IMR-90 (cell line): ENCODE results near the gene HCFC1. TPM values are rescaled to one million over a fixed set of nuclear protein-coding genes. Genes with fewer than 3 reads are reported as not detected.

ENCODE experiments used
- ATAC-seq: fragments of 200-7000 bp; cut with Tn5 transposase; 2 replicates; pipeline ENCODE4 v1.9.1; 2020; ENCODE audit warnings: low read depth, mild to moderate bottlenecking, moderate library complexity
- BruUV-seq: library from RNA; stranded (reverse); fragments of 400-500 nt; replicated peaks from 2 replicates; lab custom pipeline; 2021; lab: Mats Ljungman, UMichigan
- CTCF ChIA-PET: fragments of 300-600 bp; formaldehyde crosslinking; extraction: SDS; loops from one replicate; lab custom pipeline; 2021; ENCODE audit warnings: antibody characterized with exemption; lab: Yijun Ruan, JAX
- POLR2A ChIA-PET: fragments of 300-600 bp; sonication (Branson Sonifier 250); formaldehyde crosslinking; loops from one replicate; lab custom pipeline; 2022; ENCODE audit warnings: antibody characterized with exemption; ENCODE audit not compliant: unreplicated experiment; lab: Charles Lee
- DNase-seq: peaks from one replicate; pipeline ENCODE4 v3.0.0; 2013
- H2AFZ ChIP-seq: replicated peaks from 2 replicates; pipeline ENCODE3; 2013; ENCODE audit warnings: low read length, mild to moderate bottlenecking; ENCODE audit not compliant: poor library complexity
- H2AK5ac ChIP-seq: 2 replicates; pipeline ENCODE4 v1.6.1; 2013; ENCODE audit warnings: low read depth, low read length, inconsistent platforms
- H2AK9ac ChIP-seq: replicated peaks from 2 replicates; pipeline ENCODE3; 2013; ENCODE audit warnings: mild to moderate bottlenecking, low read depth, low read length, moderate library complexity; ENCODE audit not compliant: poor library complexity
- H2BK120ac ChIP-seq: 2 replicates; pipeline ENCODE4 v1.6.1; 2013; ENCODE audit warnings: low read depth, low read length, inconsistent platforms
- H2BK15ac ChIP-seq: 3 replicates; pipeline ENCODE4 v1.6.1; 2013; ENCODE audit warnings: low read depth, low read length, inconsistent platforms
- H2BK20ac ChIP-seq: 2 replicates; pipeline ENCODE4 v1.6.1; 2013; ENCODE audit warnings: low read depth, mild to moderate bottlenecking, inconsistent platforms, low read length, moderate library complexity
- H2BK5ac ChIP-seq: 2 replicates; pipeline ENCODE4 v1.6.1; 2013; ENCODE audit warnings: mild to moderate bottlenecking, low read depth, low read length, inconsistent platforms; ENCODE audit not compliant: poor library complexity, severe bottlenecking
- H3K14ac ChIP-seq: replicated peaks from 2 replicates; pipeline ENCODE4 v1.6.1; 2013; ENCODE audit warnings: low read depth, low read length, inconsistent platforms
- H3K18ac ChIP-seq: 2 replicates; pipeline ENCODE4 v1.6.1; 2013; ENCODE audit warnings: low read depth, low read length, control low read depth
- H3K23ac ChIP-seq: 2 replicates; pipeline ENCODE4 v1.6.1; 2013; ENCODE audit warnings: low read depth, low read length, inconsistent platforms
- H3K27ac ChIP-seq: 2 replicates; pipeline ENCODE4 v1.5.1; 2013; ENCODE audit warnings: mild to moderate bottlenecking, control low read depth, low read length; ENCODE audit not compliant: insufficient read depth
- H3K27me3 ChIP-seq: 2 replicates; pipeline ENCODE4 v1.6.1; 2013; ENCODE audit warnings: low read length; ENCODE audit not compliant: control insufficient read depth, insufficient read depth
- H3K36me3 ChIP-seq: 2 replicates; pipeline ENCODE4 v1.6.1; 2013; ENCODE audit warnings: low read length, mixed read lengths; ENCODE audit not compliant: control insufficient read depth, insufficient read depth
- H3K4ac ChIP-seq: 2 replicates; pipeline ENCODE4 v1.6.1; 2013; ENCODE audit warnings: low read depth, low read length, inconsistent platforms
- H3K4me1 ChIP-seq: 2 replicates; pipeline ENCODE4 v1.6.1; 2013; ENCODE audit warnings: low read length, mixed read lengths; ENCODE audit not compliant: control insufficient read depth, insufficient read depth
- H3K4me2 ChIP-seq: 2 replicates; pipeline ENCODE4 v1.6.1; 2013; ENCODE audit warnings: low read depth, mild to moderate bottlenecking, control low read depth, low read length, moderate library complexity
- H3K4me3 ChIP-seq: 2 replicates; pipeline ENCODE4 v1.5.1; 2013; ENCODE audit warnings: low read depth, mild to moderate bottlenecking, control low read depth, low read length, moderate library complexity; ENCODE audit not compliant: insufficient read depth
- H3K56ac ChIP-seq: 2 replicates; pipeline ENCODE4 v1.6.1; 2013; ENCODE audit warnings: low read length, inconsistent platforms; ENCODE audit not compliant: insufficient read depth; ENCODE audit errors: extremely low read depth
- H3K79me1 ChIP-seq, 2 experiments: 2 replicates each; pipeline ENCODE4 v1.6.1; 2013; ENCODE audit warnings: low read length in 2 of 2, inconsistent platforms in 1 of 2, low read depth in 1 of 2
- H3K9ac ChIP-seq: 2 replicates; pipeline ENCODE4 v1.6.1; 2013; ENCODE audit warnings: low read depth, low read length, control low read depth
- H3K9me1 ChIP-seq: 2 replicates; pipeline ENCODE4 v1.6.1; 2013; ENCODE audit warnings: low read length, inconsistent platforms; ENCODE audit not compliant: insufficient read depth
- H3K9me3 ChIP-seq: 2 replicates; pipeline ENCODE4 v1.6.1; 2013; ENCODE audit warnings: low read length; ENCODE audit not compliant: control insufficient read depth, insufficient read depth
- H4K20me1 ChIP-seq: 2 replicates; pipeline ENCODE4 v1.6.1; 2013; ENCODE audit warnings: low read length, inconsistent platforms; ENCODE audit not compliant: insufficient read depth
- H4K5ac ChIP-seq: 2 replicates; pipeline ENCODE4 v1.6.1; 2013; ENCODE audit warnings: mild to moderate bottlenecking, low read depth, low read length, control low read depth
- H4K8ac ChIP-seq, 2 experiments: 2 replicates each; pipeline ENCODE4 v1.6.1; 2013; ENCODE audit warnings: low read depth in 2 of 2, low read length in 2 of 2, control low read depth in 1 of 2, inconsistent platforms in 1 of 2
- H4K91ac ChIP-seq: 2 replicates; pipeline ENCODE4 v1.6.1; 2013; ENCODE audit warnings: low read depth, low read length, inconsistent platforms; ENCODE audit not compliant: insufficient read depth
- BHLHE40 ChIP-seq: fragments of 150-350 bp; IDR thresholded peaks from 2 replicates; pipeline ENCODE4 v1.6.1; 2016; ENCODE audit warnings: mild to moderate bottlenecking, low read depth, low read length
- FOS ChIP-seq: fragments of 150-350 bp; IDR thresholded peaks from 2 replicates; pipeline ENCODE4 v1.6.1; 2016; ENCODE audit warnings: low read depth, low read length
- MAZ ChIP-seq: IDR thresholded peaks from 2 replicates; pipeline ENCODE4 v1.6.1; 2012; ENCODE audit warnings: low read depth, mild to moderate bottlenecking, low read length, improper control_type of control experiment, moderate library complexity, borderline replicate concordance
- NFE2L2 ChIP-seq: fragments of 150-350 bp; IDR thresholded peaks from 2 replicates; pipeline ENCODE4 v1.6.1; 2016; ENCODE audit warnings: low read depth, mild to moderate bottlenecking, low read length
- RAD21 ChIP-seq: IDR thresholded peaks from 2 replicates; pipeline ENCODE4 v1.6.1; 2012; ENCODE audit warnings: low read length, improper control_type of control experiment
- RCOR1 ChIP-seq: IDR thresholded peaks from 2 replicates; pipeline ENCODE4 v1.6.1; 2012; ENCODE audit warnings: mild to moderate bottlenecking, low read length, improper control_type of control experiment; ENCODE audit not compliant: insufficient replicate concordance
- WGBS, 2 experiments: methylation state at CpG; one replicate each; pipeline versions ENCODE4 v1.1.5 to v1.1.7; 2013; ENCODE audit warnings: missing lambda C conversion rate in 2 of 2; ENCODE audit not compliant: insufficient read length in 1 of 2; ENCODE audit errors: extremely low coverage in 2 of 2; 5-methylcytosine and 5-hydroxymethylcytosine counted together
- dilution Hi-C: fragments of 300-500 bp; cut with HindIII; formaldehyde crosslinking; loops from one replicate; pipeline ENCODE4 v1.14.3; 2018; ENCODE audit warnings: low sequenced_read_pairs; ENCODE audit not compliant: unreplicated experiment
- in situ Hi-C: fragments of 300-500 bp; cut with MboI; formaldehyde crosslinking; loops from 3 replicates; pipeline ENCODE4 v1.14.3; 2019; ENCODE audit warnings: low sequenced_read_pairs, inconsistent platforms, mixed read lengths
- intact Hi-C: fragments of 100-400 bp; cut with micrococcal nuclease; formaldehyde crosslinking; loops from 2 replicates; pipeline ENCODE4 v1.10.0; 2022
- polyA plus RNA-seq, 3 experiments: library from polyadenylated mRNA; depleted of rRNA; stranded (reverse); fragments of >200 nt; gene quantifications; 2 replicates each; pipeline ENCODE4 v1.2.3, GENCODE V29; 2012; ENCODE audit warnings: low replicate concordance in 1 of 3
- total RNA-seq: library from RNA; depleted of rRNA; stranded (reverse); fragments of >200 nt; gene quantifications from 2 replicates; pipeline ENCODE4 v1.2.3, GENCODE V29; 2012
- TF ChIP-seq, protein P1 (sequence below): fragments of 150-350 bp; IDR thresholded peaks from 2 replicates; pipeline ENCODE4 v1.6.1; 2017; ENCODE audit warnings: mild to moderate bottlenecking, antibody characterized with exemption, low read length, low read depth

The HCFC1 gene
- total and polyA plus RNA-seq, 2 of the 4 experiments (the other 2 are of a cell fraction) = 3.2 to 17.6 TPM

DNA sequence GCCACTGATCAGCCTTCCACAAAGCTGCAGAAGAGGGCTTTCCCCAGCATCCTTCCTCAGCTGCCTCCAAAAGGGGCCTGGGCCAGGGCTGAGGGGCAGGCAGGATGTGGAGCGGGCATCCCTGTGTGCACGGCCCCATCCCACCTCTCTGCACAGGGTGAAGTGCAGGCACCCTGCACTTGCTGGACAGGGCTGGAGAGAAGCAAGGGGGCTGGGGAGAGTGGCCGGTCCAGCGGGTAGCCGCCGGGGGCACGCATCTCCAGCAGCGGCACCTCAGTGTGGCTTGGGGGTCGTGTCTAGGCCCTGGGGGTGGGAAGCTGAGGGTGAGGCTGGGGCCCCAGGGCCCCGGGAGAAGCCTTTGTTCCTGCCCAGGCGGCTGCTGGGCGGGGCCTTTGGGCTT, 64.2 kb downstream of the HCFC1 start:
- no peak overlapping the region for H3K23ac ChIP-seq
- H4K91ac ChIP-seq = no peak overlapping the region
- DNase-seq = no peak
- no peak overlapping the region for H2BK120ac ChIP-seq
- no peak overlapping the region for H4K8ac ChIP-seq
- no peaks in the 10 kb centered on the region for H4K20me1 ChIP-seq
- dilution Hi-C loops (no loop called here), in situ Hi-C loops (loop anchor here (25.0 kb wide), 1 partner anchor 945 kb away; no protein-coding TSS in a partner anchor), intact Hi-C loops (no loop called here)
- no peak overlapping the region for H3K4me3 ChIP-seq
- no peak for ATAC-seq
- peaks cover 6% of the 10 kb centered on the region for H3K27me3 ChIP-seq
- no peak overlapping the region for H3K18ac ChIP-seq
- H3K9ac ChIP-seq = no peak overlapping the region
- H2BK5ac ChIP-seq = no peak overlapping the region
- POLR2A ChIA-PET = no interaction called here
- H2BK20ac ChIP-seq = no peak overlapping the region
- no peak overlapping the region for H3K4ac ChIP-seq
- no peaks in the 10 kb centered on the region for H3K79me1 ChIP-seq
- no peak overlapping the region for H2BK15ac ChIP-seq
- no TSS peak for BruUV-seq
- H3K36me3 ChIP-seq = no peaks in the 10 kb centered on the region
- WGBS, 2 experiments = no CpG with 5 or more reads among the region's 12 CpGs
- H2AFZ ChIP-seq = no peak overlapping the region
- no peaks in the 10 kb centered on the region; the same call in 1 of the 2 replicates for H3K9me3 ChIP-seq
- H2AK9ac ChIP-seq = no peak overlapping the region
- H3K4me2 ChIP-seq = no peak overlapping the region
- CTCF ChIA-PET = no interaction called here
- no peak overlapping the region for H2AK5ac ChIP-seq
- H3K27ac ChIP-seq = no peak overlapping the region
- no peak overlapping the region for H3K56ac ChIP-seq
- TF ChIP-seq BHLHE40 = no peak
- TF ChIP-seq RCOR1 = no peak
- no peak for TF ChIP-seq FOS
- TF ChIP-seq, protein P1, sequence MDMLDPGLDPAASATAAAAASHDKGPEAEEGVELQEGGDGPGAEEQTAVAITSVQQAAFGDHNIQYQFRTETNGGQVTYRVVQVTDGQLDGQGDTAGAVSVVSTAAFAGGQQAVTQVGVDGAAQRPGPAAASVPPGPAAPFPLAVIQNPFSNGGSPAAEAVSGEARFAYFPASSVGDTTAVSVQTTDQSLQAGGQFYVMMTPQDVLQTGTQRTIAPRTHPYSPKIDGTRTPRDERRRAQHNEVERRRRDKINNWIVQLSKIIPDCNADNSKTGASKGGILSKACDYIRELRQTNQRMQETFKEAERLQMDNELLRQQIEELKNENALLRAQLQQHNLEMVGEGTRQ = no peak
- no peak for TF ChIP-seq RAD21
- no peak for TF ChIP-seq MAZ
- no peak for TF ChIP-seq NFE2L2
- no peaks in the 10 kb centered on the region for H3K4me1 ChIP-seq
- no peak overlapping the region for H4K5ac ChIP-seq
- H3K14ac ChIP-seq = no peak overlapping the region
- H3K9me1 ChIP-seq = no peaks in the 10 kb centered on the region
